Astrocyte (in vitro differentiated cells and primary cell): Measurements from ENCODE around the gene SHISAL1. TPM values are rescaled to one million over a fixed set of nuclear protein-coding genes. Genes with fewer than 3 reads are reported as not detected.

ENCODE experiments used
- DNase-seq: peaks from one replicate; pipeline ENCODE4 v3.0.0-alpha.2; 2010; ENCODE audit warnings: low read depth
- FAIRE-seq: peaks from 2 replicates; lab custom pipeline; 2011; peaks lifted over from hg19 to GRCh38; lab: Jason Lieb, UNC
- H2AFZ ChIP-seq: 2 replicates; pipeline ENCODE4 v1.6.0; 2012; ENCODE audit warnings: low read depth, low read length, inconsistent platforms
- H3K27ac ChIP-seq: 2 replicates; pipeline ENCODE4 v1.5.1; 2011; ENCODE audit warnings: low read depth, low read length, inconsistent platforms
- H3K27me3 ChIP-seq: 2 replicates; pipeline ENCODE4 v1.6.0; 2011; ENCODE audit warnings: low read length, inconsistent platforms; ENCODE audit not compliant: insufficient read depth
- H3K36me3 ChIP-seq: 2 replicates; pipeline ENCODE4 v1.5.1; 2011; ENCODE audit warnings: low read length, inconsistent platforms; ENCODE audit not compliant: insufficient read depth
- H3K4me1 ChIP-seq: 2 replicates; pipeline ENCODE4 v1.5.1; 2011; ENCODE audit warnings: low read length, inconsistent platforms; ENCODE audit not compliant: insufficient read depth
- H3K4me2 ChIP-seq: 2 replicates; pipeline ENCODE4 v1.6.0; 2012; ENCODE audit warnings: low read length, inconsistent platforms
- H3K4me3 ChIP-seq: 2 replicates; pipeline ENCODE4 v1.5.1; 2011; ENCODE audit warnings: low read depth, mild to moderate bottlenecking, low read length, inconsistent platforms; ENCODE audit not compliant: insufficient read depth
- H3K79me2 ChIP-seq: 2 replicates; pipeline ENCODE4 v1.6.0; 2012; ENCODE audit warnings: mild to moderate bottlenecking, low read length, inconsistent platforms; ENCODE audit not compliant: insufficient read depth
- H3K9ac ChIP-seq: 2 replicates; pipeline ENCODE4 v1.6.0; 2012; ENCODE audit warnings: mild to moderate bottlenecking, low read length, inconsistent platforms
- H3K9me3 ChIP-seq: 2 replicates; pipeline ENCODE4 v1.5.1; 2012; ENCODE audit warnings: low read depth, mild to moderate bottlenecking, low read length, inconsistent platforms; ENCODE audit not compliant: insufficient read depth
- H4K20me1 ChIP-seq: 2 replicates; pipeline ENCODE4 v1.6.0; 2012; ENCODE audit warnings: low read length, inconsistent platforms; ENCODE audit not compliant: insufficient read depth
- H3K27ac Mint-ChIP-seq: one replicate; pipeline ENCODE4 v1.8.0; 2021; ENCODE audit warnings: mild to moderate bottlenecking, mixed read lengths; ENCODE audit not compliant: unreplicated experiment
- H3K27me3 Mint-ChIP-seq: one replicate; pipeline ENCODE4 v1.8.0; 2021; ENCODE audit warnings: low read depth, mixed read lengths; ENCODE audit not compliant: unreplicated experiment
- H3K36me3 Mint-ChIP-seq: one replicate; pipeline ENCODE4 v1.8.0; 2021; ENCODE audit warnings: low read depth, mixed read lengths; ENCODE audit not compliant: unreplicated experiment
- H3K4me1 Mint-ChIP-seq: one replicate; pipeline ENCODE4 v1.8.0; 2021; ENCODE audit warnings: low read depth, mixed read lengths; ENCODE audit not compliant: unreplicated experiment
- H3K4me3 Mint-ChIP-seq: one replicate; pipeline ENCODE4 v1.8.0; 2021; ENCODE audit warnings: mild to moderate bottlenecking, moderate library complexity, mixed read lengths; ENCODE audit not compliant: unreplicated experiment
- H3K9me3 Mint-ChIP-seq: one replicate; pipeline ENCODE4 v1.8.0; 2021; ENCODE audit warnings: mild to moderate bottlenecking, mixed read lengths; ENCODE audit not compliant: unreplicated experiment
- CTCF ChIP-seq: IDR thresholded peaks from 2 replicates; pipeline ENCODE4 v1.5.1; 2011; ENCODE audit warnings: low read depth, mild to moderate bottlenecking, inconsistent platforms, low read length, moderate library complexity; ENCODE audit not compliant: insufficient read depth
- EZH2 ChIP-seq: IDR thresholded peaks from 2 replicates; pipeline ENCODE4 v1.6.1; 2012; ENCODE audit warnings: mild to moderate bottlenecking, low read length, inconsistent platforms; ENCODE audit not compliant: insufficient read depth
- total RNA-seq: library from RNA; stranded (reverse); gene quantifications from 2 replicates; pipeline ENCODE4 v1.2.1, GENCODE V29; 2021

Gene SHISAL1
- total RNA-seq, 1 donor from 2014 or later: 0.36 TPM

DNA sequence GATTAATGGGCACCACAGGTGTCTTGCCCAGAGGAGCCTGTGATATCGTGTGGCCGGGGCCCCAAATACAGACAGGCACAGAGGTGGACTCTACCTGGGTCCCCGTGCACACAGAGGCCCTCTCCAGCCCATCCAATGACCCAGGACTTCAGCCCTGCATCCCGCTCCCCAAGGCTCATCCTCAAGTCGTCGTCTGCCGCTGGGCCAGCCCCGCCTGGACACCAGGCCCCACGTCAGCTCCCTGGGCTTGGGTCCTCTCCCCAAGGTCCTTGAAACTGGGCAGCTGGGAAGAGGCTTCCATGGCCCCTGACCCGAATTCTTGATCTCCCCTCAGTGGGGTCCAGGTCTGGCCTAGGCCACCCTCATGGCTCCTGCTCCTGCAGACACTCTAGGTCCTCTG is 20.2 kb downstream of the SHISAL1 start:
- no peaks in the 10 kb centered on the region for H3K27me3 ChIP-seq
- H3K9me3 ChIP-seq: no peaks in the 10 kb centered on the region
- peaks cover 8% of the 10 kb centered on the region for H3K9me3 Mint-ChIP-seq
- FAIRE-seq (no peak), DNase-seq (no peak)
- H3K9ac ChIP-seq: no peak overlapping the region
- H2AFZ ChIP-seq: no peak overlapping the region
- TF ChIP-seq CTCF (no peak), EZH2 (no peak)
- peaks cover 6% of the 10 kb centered on the region for H3K27me3 Mint-ChIP-seq
- no peaks in the 10 kb centered on the region for H3K36me3 Mint-ChIP-seq
- no peak overlapping the region for H3K4me2 ChIP-seq
- H3K4me3 Mint-ChIP-seq: no peak overlapping the region
- H3K36me3 ChIP-seq: no peaks in the 10 kb centered on the region
- peak overlapping the region; percentile 26 for H3K27ac Mint-ChIP-seq
- H3K79me2 ChIP-seq: no peaks in the 10 kb centered on the region
- no peak overlapping the region for H3K27ac ChIP-seq
- no peak overlapping the region for H3K4me3 ChIP-seq
- peaks cover 4% of the 10 kb centered on the region for H3K4me1 ChIP-seq
- H3K4me1 Mint-ChIP-seq: peaks cover 3% of the 10 kb centered on the region
- H4K20me1 ChIP-seq: no peaks in the 10 kb centered on the region

- Histone ChIP-seq H3K9me3 (no peaks in the 10 kb centered on the region), H2AFZ (peak overlapping the region; percentile 34), H4K20me1 (no peaks in the 10 kb centered on the region), H3K4me3 (no peak overlapping the region), H3K27ac (no peak overlapping the region), H3K79me2 (no peaks in the 10 kb centered on the region), H3K4me2 (no peak overlapping the region), H3K9ac (no peak overlapping the region), H3K27me3 (no peaks in the 10 kb centered on the region), H3K36me3 (no peaks in the 10 kb centered on the region), H3K4me1 (peaks cover 4% of the 10 kb centered on the region)
- Mint-ChIP-seq H3K27me3 (peaks cover 11% of the 10 kb centered on the region), H3K36me3 (no peaks in the 10 kb centered on the region), H3K9me3 (peaks cover 8% of the 10 kb centered on the region), H3K4me3 (no peak overlapping the region), H3K4me1 (peaks cover 3% of the 10 kb centered on the region), H3K27ac (no peak overlapping the region)
- FAIRE-seq: no peak
- TF ChIP-seq EZH2 (no peak), CTCF (no peak)
- DNase-seq: no peak
These were observed 20.9 kb downstream of the SHISAL1 start for GRCh38 chr22:44291674-44292360.

DNA sequence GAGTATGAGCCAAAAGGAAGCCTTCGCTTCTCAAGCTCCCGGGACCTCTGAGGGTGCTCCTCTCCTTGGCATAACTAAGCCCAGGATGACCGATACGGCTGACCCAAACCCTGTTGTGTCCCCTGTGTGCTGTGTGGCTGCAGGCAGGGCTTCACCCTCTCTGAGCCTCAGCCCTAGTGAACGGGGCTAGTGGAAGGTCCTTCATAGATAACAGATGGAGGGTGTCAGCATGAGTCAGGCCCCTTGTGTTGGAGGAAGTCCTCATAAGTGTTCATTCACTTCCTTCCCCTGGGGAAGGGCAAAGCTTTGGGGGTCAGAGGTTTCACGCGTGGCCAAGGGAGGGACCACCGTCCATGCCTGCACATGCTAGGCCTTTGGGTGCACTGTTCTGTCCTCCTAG is 21.5 kb downstream of the SHISAL1 start:
- Mint-ChIP-seq H3K4me3 (no peak overlapping the region), H3K9me3 (peaks cover 8% of the 10 kb centered on the region), H3K36me3 (no peaks in the 10 kb centered on the region), H3K27me3 (peaks cover 11% of the 10 kb centered on the region), H3K4me1 (peaks cover 3% of the 10 kb centered on the region), H3K27ac (no peak overlapping the region)
- Histone ChIP-seq H3K9me3 (no peaks in the 10 kb centered on the region), H3K27me3 (no peaks in the 10 kb centered on the region), H3K27ac (no peak overlapping the region), H3K9ac (no peak overlapping the region), H2AFZ (no peak overlapping the region), H3K36me3 (no peaks in the 10 kb centered on the region), H4K20me1 (no peaks in the 10 kb centered on the region), H3K4me3 (no peak overlapping the region), H3K4me1 (peaks cover 4% of the 10 kb centered on the region), H3K79me2 (no peaks in the 10 kb centered on the region), H3K4me2 (no peak overlapping the region)
- no peak for DNase-seq
- FAIRE-seq: no peak
- TF ChIP-seq EZH2 (no peak), CTCF (no peak)
